ENCODE measurements around the gene SGMS1.
"Not testable (repeated sequence)": the region's sequence is repeated elsewhere in the genome, so short reads cannot be mapped to it uniquely, and the experiment has no call there.

- TF ChIP-seq EP300 (conservative IDR thresholded peaks at IDR 0.05; ENCODE audit: poor library complexity, severe bottlenecking); CTCF (IDR thresholded peaks at IDR 0.05; ENCODE audit: poor library complexity, severe bottlenecking); TAF1 (IDR thresholded peaks at IDR 0.05; ENCODE audit: low read depth); EZH2 (IDR thresholded peaks at IDR 0.05; ENCODE audit: borderline replicate concordance, insufficient read depth, low read length, poor library complexity, severe bottlenecking); POLR2AphosphoS5 (IDR thresholded peaks at IDR 0.05); RAD21 (conservative IDR thresholded peaks at IDR 0.05): not testable (repeated sequence)
These were observed 46.2 kb upstream of the SGMS1 start for GRCh38 chr10:50669957-50670356.

Data from neural cell (in vitro differentiated cells).